HepG2 (cell line): ENCODE measurements around the gene COMT. TPM values are rescaled to one million over a fixed set of nuclear protein-coding genes. Genes with fewer than 3 reads are reported as not detected.

ENCODE experiments used
- ATF4 ChIP-seq, 2 experiments: fragments of 450-650 bp in 1 of 2; sonication (generic) in 1 of 2; formaldehyde crosslinking; IDR thresholded peaks; 2 replicates each; pipeline versions ENCODE4 v1.5.0 to v1.8.0; 2020 to 2022; ENCODE audit warnings: mild to moderate bottlenecking in 1 of 2, missing genetic modification reagents in 1 of 2
- HIC2 ChIP-seq: sonication (generic); formaldehyde crosslinking; IDR thresholded peaks from 2 replicates; pipeline ENCODE4 v1.9.0; 2022; ENCODE audit warnings: low read depth, missing genetic modification reagents
- NFKBIZ ChIP-seq: IDR thresholded peaks from 2 replicates; pipeline ENCODE4 v1.6.1; 2018; ENCODE audit warnings: missing genetic modification reagents, missing compliant biosample characterization
- POLR2AphosphoS5 ChIP-seq: IDR thresholded peaks from 2 replicates; pipeline ENCODE4 v1.6.1; 2012; ENCODE audit warnings: low read depth, low read length
- RBFOX2 ChIP-seq: fragments of 200-400 bp; formaldehyde crosslinking; IDR thresholded peaks from 2 replicates; pipeline ENCODE4 v1.6.1; 2017; ENCODE audit warnings: low read depth, mild to moderate bottlenecking, low read length
- RBM39 ChIP-seq: fragments of 200-400 bp; formaldehyde crosslinking; IDR thresholded peaks from one replicate; pipeline ENCODE4 v1.6.1; 2018; ENCODE audit warnings: antibody characterized with exemption, mild to moderate bottlenecking, low read depth, low read length; ENCODE audit not compliant: poor library complexity, severe bottlenecking
- SP2 ChIP-seq: sonication (generic); formaldehyde crosslinking; IDR thresholded peaks from 2 replicates; pipeline ENCODE4 v1.5.1; 2020; ENCODE audit warnings: mild to moderate bottlenecking, missing genetic modification reagents
- THAP11 ChIP-seq: IDR thresholded peaks from 2 replicates; pipeline ENCODE4 v1.6.1; 2016; ENCODE audit warnings: missing biosample characterization, missing genetic modification reagents
- ZNF431 ChIP-seq: sonication (generic); formaldehyde crosslinking; IDR thresholded peaks from 2 replicates; pipeline ENCODE4 v1.9.0; 2022; ENCODE audit warnings: missing genetic modification reagents, low read depth, mild to moderate bottlenecking, borderline replicate concordance
- ZNF468 ChIP-seq: sonication (generic); formaldehyde crosslinking; IDR thresholded peaks from 2 replicates; pipeline ENCODE4 v1.8.0; 2022; ENCODE audit warnings: mild to moderate bottlenecking, moderate library complexity, missing genetic modification reagents
- ZSCAN25 ChIP-seq: sonication (generic); formaldehyde crosslinking; IDR thresholded peaks from 2 replicates; pipeline ENCODE4 v1.8.0; 2022; ENCODE audit warnings: mild to moderate bottlenecking, missing genetic modification reagents
- polyA plus RNA-seq, 8 experiments: library from polyadenylated mRNA; depleted of rRNA in 3 of 8; stranded (reverse) in 7 of 8; unstranded in 1 of 8; fragments of >200 nt; fragmentation: Illumina TruSeq in 4 of 8; extraction: Trizol in 4 of 8; gene quantifications; 2 replicates each; pipeline versions ENCODE4 v1.2.1 to v1.2.3, GENCODE V29; 2011 to 2016; ENCODE audit warnings: low read depth in 4 of 8, missing spikeins in 1 of 8, mixed read lengths in 1 of 8; ENCODE audit not compliant: insufficient read depth in 1 of 8
- total RNA-seq, 5 experiments: library from RNA; depleted of rRNA; stranded (reverse); fragments of >200 nt; fragmentation: Illumina TruSeq; extraction: Trizol; gene quantifications; 2 replicates each; pipeline ENCODE4 v1.2.3, GENCODE V29; 2016; ENCODE audit warnings: low read depth in 1 of 5
- TF ChIP-seq, protein P1 (sequence below): sonication (generic); formaldehyde crosslinking; IDR thresholded peaks from 2 replicates; pipeline ENCODE4 v1.4.0; 2020; ENCODE audit warnings: missing genetic modification reagents, borderline replicate concordance
- TF ChIP-seq, protein P2 (sequence below): sonication (generic); formaldehyde crosslinking; IDR thresholded peaks from 2 replicates; pipeline ENCODE4 v1.5.1; 2020; ENCODE audit warnings: mild to moderate bottlenecking, missing genetic modification reagents, moderate library complexity
- TF ChIP-seq, protein P3 (sequence below): sonication (generic); formaldehyde crosslinking; IDR thresholded peaks from 2 replicates; pipeline ENCODE4 v1.4.0; 2020; ENCODE audit warnings: missing genetic modification reagents
- TF ChIP-seq, protein P4 (sequence below): IDR thresholded peaks from 2 replicates; pipeline ENCODE4 v1.6.1; 2012; ENCODE audit warnings: inconsistent platforms

COMT gene
- total and polyA plus RNA-seq, 2 of the 13 experiments (the other 11 are each of a cell fraction or from before 2014, with no cell fraction given) = 156 to 162 TPM

GRCh38 chr22:20016734-20017621 is 75.4 kb downstream of the COMT start, which contains the start of gene ARVCF (continued):
- TF ChIP-seq, protein P1, sequence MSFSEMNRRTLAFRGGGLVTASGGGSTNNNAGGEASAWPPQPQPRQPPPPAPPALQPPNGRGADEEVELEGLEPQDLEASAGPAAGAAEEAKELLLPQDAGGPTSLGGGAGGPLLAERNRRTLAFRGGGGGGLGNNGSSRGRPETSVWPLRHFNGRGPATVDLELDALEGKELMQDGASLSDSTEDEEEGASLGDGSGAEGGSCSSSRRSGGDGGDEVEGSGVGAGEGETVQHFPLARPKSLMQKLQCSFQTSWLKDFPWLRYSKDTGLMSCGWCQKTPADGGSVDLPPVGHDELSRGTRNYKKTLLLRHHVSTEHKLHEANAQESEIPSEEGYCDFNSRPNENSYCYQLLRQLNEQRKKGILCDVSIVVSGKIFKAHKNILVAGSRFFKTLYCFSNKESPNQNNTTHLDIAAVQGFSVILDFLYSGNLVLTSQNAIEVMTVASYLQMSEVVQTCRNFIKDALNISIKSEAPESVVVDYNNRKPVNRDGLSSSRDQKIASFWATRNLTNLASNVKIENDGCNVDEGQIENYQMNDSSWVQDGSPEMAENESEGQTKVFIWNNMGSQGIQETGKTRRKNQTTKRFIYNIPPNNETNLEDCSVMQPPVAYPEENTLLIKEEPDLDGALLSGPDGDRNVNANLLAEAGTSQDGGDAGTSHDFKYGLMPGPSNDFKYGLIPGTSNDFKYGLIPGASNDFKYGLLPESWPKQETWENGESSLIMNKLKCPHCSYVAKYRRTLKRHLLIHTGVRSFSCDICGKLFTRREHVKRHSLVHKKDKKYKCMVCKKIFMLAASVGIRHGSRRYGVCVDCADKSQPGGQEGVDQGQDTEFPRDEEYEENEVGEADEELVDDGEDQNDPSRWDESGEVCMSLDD (CRISPR knock-in tag) = no peak
- TF ChIP-seq RBM39 (peak; percentile 25), POLR2AphosphoS5 (peak; percentile 39; the same call in 1 of the 2 replicates), HIC2 (0 out of 2 replicates have a peak, but pooled peaks have one; percentile 15), RBFOX2 (peak; percentile 62), THAP11 (CRISPR knock-in tag) (0 out of 2 replicates have a peak, but pooled peaks have one; percentile 12), NFKBIZ (CRISPR knock-in tag) (no peak), ATF4 (CRISPR knock-in tag; IDR thresholded peaks at IDR 0.05) (0 out of 4 replicates have a peak, but pooled peaks of 1 of the 2 experiments have one; percentile 5), ZNF431 (CRISPR knock-in tag) (0 out of 2 replicates have a peak, but pooled peaks have one; percentile 75), SP2 (CRISPR knock-in tag) (peak; percentile 97), ZNF468 (peak; percentile 61; the same call in 1 of the 2 replicates), ZSCAN25 (CRISPR knock-in tag) (0 out of 2 replicates have a peak, but pooled peaks have one; percentile 16)
- TF ChIP-seq, protein P2, sequence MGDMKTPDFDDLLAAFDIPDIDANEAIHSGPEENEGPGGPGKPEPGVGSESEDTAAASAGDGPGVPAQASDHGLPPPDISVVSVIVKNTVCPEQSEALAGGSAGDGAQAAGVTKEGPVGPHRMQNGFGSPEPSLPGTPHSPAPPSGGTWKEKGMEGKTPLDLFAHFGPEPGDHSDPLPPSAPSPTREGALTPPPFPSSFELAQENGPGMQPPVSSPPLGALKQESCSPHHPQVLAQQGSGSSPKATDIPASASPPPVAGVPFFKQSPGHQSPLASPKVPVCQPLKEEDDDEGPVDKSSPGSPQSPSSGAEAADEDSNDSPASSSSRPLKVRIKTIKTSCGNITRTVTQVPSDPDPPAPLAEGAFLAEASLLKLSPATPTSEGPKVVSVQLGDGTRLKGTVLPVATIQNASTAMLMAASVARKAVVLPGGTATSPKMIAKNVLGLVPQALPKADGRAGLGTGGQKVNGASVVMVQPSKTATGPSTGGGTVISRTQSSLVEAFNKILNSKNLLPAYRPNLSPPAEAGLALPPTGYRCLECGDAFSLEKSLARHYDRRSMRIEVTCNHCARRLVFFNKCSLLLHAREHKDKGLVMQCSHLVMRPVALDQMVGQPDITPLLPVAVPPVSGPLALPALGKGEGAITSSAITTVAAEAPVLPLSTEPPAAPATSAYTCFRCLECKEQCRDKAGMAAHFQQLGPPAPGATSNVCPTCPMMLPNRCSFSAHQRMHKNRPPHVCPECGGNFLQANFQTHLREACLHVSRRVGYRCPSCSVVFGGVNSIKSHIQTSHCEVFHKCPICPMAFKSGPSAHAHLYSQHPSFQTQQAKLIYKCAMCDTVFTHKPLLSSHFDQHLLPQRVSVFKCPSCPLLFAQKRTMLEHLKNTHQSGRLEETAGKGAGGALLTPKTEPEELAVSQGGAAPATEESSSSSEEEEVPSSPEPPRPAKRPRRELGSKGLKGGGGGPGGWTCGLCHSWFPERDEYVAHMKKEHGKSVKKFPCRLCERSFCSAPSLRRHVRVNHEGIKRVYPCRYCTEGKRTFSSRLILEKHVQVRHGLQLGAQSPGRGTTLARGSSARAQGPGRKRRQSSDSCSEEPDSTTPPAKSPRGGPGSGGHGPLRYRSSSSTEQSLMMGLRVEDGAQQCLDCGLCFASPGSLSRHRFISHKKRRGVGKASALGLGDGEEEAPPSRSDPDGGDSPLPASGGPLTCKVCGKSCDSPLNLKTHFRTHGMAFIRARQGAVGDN (CRISPR knock-in tag) = peak; percentile 62
- TF ChIP-seq, protein P3, sequence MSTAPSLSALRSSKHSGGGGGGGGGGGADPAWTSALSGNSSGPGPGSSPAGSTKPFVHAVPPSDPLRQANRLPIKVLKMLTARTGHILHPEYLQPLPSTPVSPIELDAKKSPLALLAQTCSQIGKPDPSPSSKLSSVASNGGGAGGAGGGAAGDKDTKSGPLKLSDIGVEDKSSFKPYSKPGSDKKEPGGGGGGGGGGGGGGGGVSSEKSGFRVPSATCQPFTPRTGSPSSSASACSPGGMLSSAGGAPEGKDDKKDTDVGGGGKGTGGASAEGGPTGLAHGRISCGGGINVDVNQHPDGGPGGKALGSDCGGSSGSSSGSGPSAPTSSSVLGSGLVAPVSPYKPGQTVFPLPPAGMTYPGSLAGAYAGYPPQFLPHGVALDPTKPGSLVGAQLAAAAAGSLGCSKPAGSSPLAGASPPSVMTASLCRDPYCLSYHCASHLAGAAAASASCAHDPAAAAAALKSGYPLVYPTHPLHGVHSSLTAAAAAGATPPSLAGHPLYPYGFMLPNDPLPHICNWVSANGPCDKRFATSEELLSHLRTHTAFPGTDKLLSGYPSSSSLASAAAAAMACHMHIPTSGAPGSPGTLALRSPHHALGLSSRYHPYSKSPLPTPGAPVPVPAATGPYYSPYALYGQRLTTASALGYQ (CRISPR knock-in tag) = 0 out of 2 replicates have a peak, but pooled peaks have one; percentile 2
- TF ChIP-seq, protein P4, sequence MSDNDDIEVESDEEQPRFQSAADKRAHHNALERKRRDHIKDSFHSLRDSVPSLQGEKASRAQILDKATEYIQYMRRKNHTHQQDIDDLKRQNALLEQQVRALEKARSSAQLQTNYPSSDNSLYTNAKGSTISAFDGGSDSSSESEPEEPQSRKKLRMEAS = peak; percentile 57; the same call in 1 of the 2 replicates
